GM18511 (cell line): ENCODE measurements around the gene TTR.

Experiments
- ATAC-seq: cut with Tn5 transposase; IDR thresholded peaks from one replicate; pipeline ENCODE4 v1.9.1; 2021; ENCODE audit warnings: mild to moderate bottlenecking, moderate library complexity; ENCODE audit not compliant: unreplicated experiment

The TTR gene

DNA sequence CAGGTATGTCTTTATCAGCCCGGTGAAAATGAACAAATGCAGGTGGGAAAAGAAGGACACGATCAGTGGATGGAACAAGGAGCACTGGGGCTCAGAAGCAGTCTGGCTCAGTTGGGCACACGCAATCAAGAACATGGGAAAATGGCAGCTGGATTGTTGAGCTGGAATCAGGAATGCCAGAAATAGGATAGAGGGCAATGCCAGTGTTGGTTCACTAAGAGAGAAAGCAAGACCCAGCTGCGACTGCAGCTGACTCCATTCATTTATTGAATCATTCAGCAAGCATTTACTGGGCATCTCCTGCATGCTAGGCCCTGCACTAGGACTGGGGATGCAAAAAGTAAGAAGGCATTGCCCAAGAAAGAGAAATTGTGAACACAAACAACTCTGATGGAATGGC, 13.6 kb upstream of the TTR start:
- no peak for ATAC-seq

GRCh38 chr18:31579375-31579774, 12.3 kb upstream of the TTR start:
- no peak for ATAC-seq

- ATAC-seq: no peak
These were observed 10.0 kb upstream of the TTR start for GRCh38 chr18:31581498-31582197.

DNA sequence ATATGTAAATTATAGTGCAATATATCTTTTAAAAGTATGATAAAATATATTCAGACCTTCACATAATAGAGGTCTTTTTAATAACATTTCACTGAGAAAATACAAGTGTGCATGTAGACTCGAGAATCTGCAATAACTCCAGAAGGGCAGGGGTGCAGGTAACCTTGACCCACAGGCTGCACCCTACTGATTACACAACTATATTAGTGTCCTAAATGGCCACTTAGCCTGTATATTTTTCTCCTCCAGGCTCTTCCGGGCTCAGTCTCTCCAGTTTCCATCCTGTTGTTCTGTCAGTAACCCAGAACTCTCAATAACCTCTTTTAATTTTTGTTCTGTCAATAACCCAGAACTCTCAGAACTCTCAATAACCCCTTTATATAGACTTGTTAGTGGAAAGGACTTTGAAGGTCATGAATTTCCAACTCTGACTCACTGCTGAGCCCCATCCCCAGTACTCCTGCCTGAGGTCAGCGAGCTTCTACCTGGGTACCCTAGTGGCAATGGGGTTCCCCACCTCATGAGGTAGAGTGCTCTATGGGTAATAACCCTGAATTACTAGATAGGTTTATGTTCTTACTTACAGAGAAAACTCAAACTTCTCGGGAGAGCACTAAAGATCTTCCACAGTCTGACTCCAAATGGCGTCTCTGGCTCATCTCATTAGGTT, 8.4 kb upstream of the TTR start:
- ATAC-seq: no peak

- no peak for ATAC-seq
These were observed 5.7 kb upstream of the TTR start for GRCh38 chr18:31585991-31586390.

DNA sequence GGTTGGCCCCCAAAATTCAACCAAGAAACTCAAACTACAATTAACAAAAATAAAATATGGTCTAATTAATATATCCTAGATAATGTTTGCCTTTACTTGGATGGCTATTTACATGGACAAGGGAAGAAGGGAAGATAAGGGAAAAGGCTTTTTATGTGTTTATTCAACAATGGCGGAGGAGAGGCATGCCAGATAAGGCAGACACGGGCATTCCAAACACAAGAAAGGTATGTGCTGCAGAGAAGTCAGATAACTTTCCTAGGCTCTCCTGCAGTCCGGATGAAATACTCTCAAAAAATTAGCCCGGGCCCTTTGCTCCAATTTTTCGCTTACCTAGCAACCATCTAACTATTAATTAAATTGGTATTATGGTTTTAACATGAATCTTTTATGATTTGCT, 5.1 kb upstream of the TTR start:
- ATAC-seq: no peak

DNA sequence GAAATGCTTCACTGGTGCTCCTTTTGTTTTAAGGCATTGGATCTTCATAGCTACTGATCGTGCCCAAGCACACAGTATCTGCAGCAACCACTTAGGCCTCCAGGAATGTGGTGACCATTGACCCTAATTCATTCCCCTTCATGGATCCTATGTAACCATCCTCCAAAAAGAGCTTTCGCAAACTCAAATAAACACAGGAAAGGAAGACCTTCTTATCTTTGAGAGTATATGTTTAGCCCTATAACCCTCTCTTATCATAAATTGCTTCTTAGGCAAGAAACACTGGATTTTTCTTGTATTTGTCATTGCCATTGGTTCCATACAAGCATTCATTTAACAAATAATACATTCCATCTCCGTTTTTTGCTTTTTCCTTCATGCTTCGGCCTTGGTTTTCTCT, 4.1 kb upstream of the TTR start:
- ATAC-seq: no peak

GRCh38 chr18:31590570-31590969, 1.1 kb upstream of the TTR start:
- no peak for ATAC-seq

- ATAC-seq: no peak
These were observed 564 bp upstream of the TTR start for GRCh38 chr18:31591113-31591512.

DNA sequence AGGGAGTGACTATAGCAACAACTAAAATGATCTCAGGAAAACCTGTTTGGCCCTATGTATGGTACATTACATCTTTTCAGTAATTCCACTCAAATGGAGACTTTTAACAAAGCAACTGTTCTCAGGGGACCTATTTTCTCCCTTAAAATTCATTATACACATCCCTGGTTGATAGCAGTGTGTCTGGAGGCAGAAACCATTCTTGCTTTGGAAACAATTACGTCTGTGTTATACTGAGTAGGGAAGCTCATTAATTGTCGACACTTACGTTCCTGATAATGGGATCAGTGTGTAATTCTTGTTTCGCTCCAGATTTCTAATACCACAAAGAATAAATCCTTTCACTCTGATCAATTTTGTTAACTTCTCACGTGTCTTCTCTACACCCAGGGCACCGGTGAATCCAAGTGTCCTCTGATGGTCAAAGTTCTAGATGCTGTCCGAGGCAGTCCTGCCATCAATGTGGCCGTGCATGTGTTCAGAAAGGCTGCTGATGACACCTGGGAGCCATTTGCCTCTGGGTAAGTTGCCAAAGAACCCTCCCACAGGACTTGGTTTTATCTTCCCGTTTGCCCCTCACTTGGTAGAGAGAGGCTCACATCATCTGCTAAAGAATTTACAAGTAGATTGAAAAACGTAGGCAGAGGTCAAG, 955 bp downstream of the TTR start:
- no peak for ATAC-seq

DNA sequence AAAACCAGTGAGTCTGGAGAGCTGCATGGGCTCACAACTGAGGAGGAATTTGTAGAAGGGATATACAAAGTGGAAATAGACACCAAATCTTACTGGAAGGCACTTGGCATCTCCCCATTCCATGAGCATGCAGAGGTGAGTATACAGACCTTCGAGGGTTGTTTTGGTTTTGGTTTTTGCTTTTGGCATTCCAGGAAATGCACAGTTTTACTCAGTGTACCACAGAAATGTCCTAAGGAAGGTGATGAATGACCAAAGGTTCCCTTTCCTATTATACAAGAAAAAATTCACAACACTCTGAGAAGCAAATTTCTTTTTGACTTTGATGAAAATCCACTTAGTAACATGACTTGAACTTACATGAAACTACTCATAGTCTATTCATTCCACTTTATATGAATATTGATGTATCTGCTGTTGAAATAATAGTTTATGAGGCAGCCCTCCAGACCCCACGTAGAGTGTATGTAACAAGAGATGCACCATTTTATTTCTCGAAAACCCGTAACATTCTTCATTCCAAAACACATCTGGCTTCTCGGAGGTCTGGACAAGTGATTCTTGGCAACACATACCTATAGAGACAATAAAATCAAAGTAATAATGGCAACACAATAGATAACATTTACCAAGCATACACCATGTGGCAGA, 3.6 kb downstream of the TTR start:
- ATAC-seq: no peak

DNA sequence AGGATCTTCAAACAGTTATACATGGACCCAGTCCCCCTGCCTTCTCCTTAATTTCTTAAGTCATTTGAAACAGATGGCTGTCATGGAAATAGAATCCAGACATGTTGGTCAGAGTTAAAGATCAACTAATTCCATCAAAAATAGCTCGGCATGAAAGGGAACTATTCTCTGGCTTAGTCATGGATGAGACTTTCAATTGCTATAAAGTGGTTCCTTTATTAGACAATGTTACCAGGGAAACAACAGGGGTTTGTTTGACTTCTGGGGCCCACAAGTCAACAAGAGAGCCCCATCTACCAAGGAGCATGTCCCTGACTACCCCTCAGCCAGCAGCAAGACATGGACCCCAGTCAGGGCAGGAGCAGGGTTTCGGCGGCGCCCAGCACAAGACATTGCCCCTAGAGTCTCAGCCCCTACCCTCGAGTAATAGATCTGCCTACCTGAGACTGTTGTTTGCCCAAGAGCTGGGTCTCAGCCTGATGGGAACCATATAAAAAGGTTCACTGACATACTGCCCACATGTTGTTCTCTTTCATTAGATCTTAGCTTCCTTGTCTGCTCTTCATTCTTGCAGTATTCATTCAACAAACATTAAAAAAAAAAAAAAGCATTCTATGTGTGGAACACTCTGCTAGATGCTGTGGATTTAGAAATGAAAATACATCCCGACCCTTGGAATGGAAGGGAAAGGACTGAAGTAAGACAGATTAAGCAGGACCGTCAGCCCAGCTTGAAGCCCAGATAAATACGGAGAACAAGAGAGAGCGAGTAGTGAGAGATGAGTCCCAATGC, 4.6 kb downstream of the TTR start:
- ATAC-seq: no peak

GRCh38 chr18:31598021-31598805, 6.5 kb downstream of the TTR start:
- no peak for ATAC-seq

- ATAC-seq: no peak
These were observed 11.6 kb downstream of the TTR start for GRCh38 chr18:31603315-31603714.

DNA sequence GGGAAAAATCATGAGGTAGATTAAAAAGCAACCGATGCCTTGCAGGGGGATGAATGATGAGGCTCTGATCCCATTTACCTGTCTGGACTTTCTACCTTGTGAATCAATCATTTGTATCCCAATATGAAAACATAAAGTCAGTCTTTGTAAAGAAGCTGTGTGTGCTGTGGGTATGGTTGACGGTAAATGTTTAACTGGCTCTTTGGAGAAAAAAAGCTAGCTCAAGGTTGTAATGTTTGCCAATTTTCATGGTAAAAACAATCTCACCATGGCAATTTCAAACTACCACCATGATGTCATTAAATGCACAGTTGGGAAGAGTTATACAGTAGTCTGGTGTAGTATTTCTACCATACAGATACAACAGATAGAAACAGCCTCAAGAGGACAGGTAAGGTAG, 14.6 kb downstream of the TTR start:
- no peak for ATAC-seq

- ATAC-seq: no peak
These were observed 15.7 kb downstream of the TTR start for GRCh38 chr18:31607384-31607783.

DNA sequence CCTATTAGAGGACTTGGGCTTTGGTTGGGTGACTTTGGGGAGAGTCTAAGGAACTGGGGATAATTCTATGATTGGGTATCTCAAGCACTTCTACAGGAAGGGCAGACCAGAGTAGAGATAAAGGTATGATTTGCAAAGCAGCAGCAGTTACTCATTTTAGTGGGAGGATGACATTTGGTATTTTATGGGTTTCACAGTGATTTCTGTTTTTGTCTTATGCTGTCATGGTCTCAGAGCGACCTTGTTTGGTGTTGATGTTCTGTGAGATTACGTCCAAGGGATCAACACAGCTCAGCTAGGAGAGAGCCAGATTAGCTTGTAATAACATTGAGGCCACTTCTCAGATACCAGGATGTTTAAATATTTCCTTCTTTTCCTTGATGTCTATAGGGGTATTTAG, 18.2 kb downstream of the TTR start:
- ATAC-seq: no peak

- peak; percentile 52 for ATAC-seq
These were observed 18.9 kb downstream of the TTR start for GRCh38 chr18:31610286-31611205.

GRCh38 chr18:31611511-31611910, 19.8 kb downstream of the TTR start:
- ATAC-seq: no peak
